ENCODE data around the gene AATK.
"Not testable (repeated sequence)": the region's sequence is repeated elsewhere in the genome, so short reads cannot be mapped to it uniquely, and the experiment has no call there.

AATK gene

DNA sequence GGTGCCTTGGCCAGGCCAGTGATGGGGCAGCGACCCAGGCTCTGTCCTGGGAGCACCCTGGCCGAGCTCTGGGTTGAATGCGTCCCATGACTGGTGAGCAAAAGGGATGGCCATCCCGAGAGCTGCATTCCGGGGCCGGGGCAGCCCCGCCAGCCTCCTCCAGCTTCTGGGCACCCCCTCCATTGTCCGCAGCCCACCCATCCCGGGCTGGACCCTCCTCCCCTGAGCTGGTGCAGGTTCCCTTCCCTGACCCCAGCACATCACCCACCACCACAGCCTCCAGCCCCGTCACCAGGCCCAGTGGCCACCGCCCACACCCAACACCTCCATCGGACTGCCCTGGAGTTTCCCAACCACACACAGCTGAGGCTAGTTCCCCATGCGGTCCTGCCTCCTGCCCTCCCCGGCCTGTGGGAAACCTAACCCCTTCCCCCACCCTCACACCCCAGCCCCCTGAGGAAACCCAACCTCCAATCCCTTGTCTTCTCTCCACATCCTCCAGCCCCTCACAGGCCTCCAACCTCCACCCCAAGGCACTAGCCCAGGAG is 17.0 kb downstream of the AATK start:
- TF ChIP-seq, protein P1, sequence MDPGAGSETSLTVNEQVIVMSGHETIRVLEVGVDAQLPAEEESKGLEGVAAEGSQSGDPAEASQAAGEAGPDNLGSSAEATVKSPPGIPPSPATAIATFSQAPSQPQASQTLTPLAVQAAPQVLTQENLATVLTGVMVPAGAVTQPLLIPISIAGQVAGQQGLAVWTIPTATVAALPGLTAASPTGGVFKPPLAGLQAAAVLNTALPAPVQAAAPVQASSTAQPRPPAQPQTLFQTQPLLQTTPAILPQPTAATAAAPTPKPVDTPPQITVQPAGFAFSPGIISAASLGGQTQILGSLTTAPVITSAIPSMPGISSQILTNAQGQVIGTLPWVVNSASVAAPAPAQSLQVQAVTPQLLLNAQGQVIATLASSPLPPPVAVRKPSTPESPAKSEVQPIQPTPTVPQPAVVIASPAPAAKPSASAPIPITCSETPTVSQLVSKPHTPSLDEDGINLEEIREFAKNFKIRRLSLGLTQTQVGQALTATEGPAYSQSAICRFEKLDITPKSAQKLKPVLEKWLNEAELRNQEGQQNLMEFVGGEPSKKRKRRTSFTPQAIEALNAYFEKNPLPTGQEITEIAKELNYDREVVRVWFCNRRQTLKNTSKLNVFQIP (CRISPR knock-in tag; IDR thresholded peaks at IDR 0.05; ENCODE audit: borderline replicate concordance, low read depth) = no peak
- TF ChIP-seq ISL1 (CRISPR knock-in tag; IDR thresholded peaks at IDR 0.05) = no peak
- no peak for TF ChIP-seq ZNF8 (CRISPR knock-in tag; IDR thresholded peaks at IDR 0.05)
- no peak for TF ChIP-seq RARB (CRISPR knock-in tag; IDR thresholded peaks at IDR 0.05)
- TF ChIP-seq TSHZ2 (CRISPR knock-in tag; IDR thresholded peaks at IDR 0.05) = no peak
- TF ChIP-seq CSRNP3 (CRISPR knock-in tag; IDR thresholded peaks at IDR 0.05) = no peak
- no peak for TF ChIP-seq BACH2 (CRISPR knock-in tag; IDR thresholded peaks at IDR 0.05; ENCODE audit: borderline replicate concordance)
- no peak for TF ChIP-seq PPARA (CRISPR knock-in tag; IDR thresholded peaks at IDR 0.05; ENCODE audit: borderline replicate concordance)
- TF ChIP-seq SNAI2 (CRISPR knock-in tag; IDR thresholded peaks at IDR 0.05) = no peak
- TF ChIP-seq ZFP3 (CRISPR knock-in tag; IDR thresholded peaks at IDR 0.05) = no peak
- TF ChIP-seq GLIS3 (CRISPR knock-in tag; IDR thresholded peaks at IDR 0.05) = no peak
- TF ChIP-seq CSDC2 (CRISPR knock-in tag; IDR thresholded peaks at IDR 0.05) = no peak
- no peak for TF ChIP-seq ZFP30 (CRISPR knock-in tag; IDR thresholded peaks at IDR 0.05)
- no peak for TF ChIP-seq ZC3H10 (CRISPR knock-in tag; IDR thresholded peaks at IDR 0.05)
- TF ChIP-seq ZNF70 (CRISPR knock-in tag; IDR thresholded peaks at IDR 0.05) = no peak
- no peak for TF ChIP-seq ESRRG (CRISPR knock-in tag; IDR thresholded peaks at IDR 0.05)
- no peak for TF ChIP-seq TCF4 (CRISPR knock-in tag; IDR thresholded peaks at IDR 0.05; ENCODE audit: borderline replicate concordance)
- no peak for ATAC-seq

DNA sequence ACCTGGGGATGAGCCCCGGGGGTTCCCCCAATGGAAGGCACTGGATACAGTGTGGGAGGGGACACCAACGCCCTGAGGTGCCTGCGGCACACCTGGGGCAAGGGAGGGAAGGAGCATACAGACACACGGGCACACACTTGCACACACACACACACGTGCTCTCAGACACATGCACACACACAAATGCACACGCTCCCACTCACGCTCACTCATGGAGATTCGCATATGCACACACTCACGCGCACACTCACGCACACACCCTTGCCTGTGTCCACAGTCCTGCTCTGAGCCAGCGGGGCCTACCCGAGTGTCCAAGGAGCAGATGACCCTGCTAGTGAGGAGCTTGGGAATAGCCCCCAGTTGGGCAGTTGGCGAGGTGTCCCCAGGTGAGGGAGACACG is 17.4 kb downstream of the AATK start:
- ATAC-seq = no peak
- TF ChIP-seq ZFP3 (CRISPR knock-in tag; IDR thresholded peaks at IDR 0.05) (no peak), ZNF70 (CRISPR knock-in tag; IDR thresholded peaks at IDR 0.05) (no peak), ZC3H10 (CRISPR knock-in tag; IDR thresholded peaks at IDR 0.05) (no peak), ISL1 (CRISPR knock-in tag; IDR thresholded peaks at IDR 0.05) (no peak), BACH2 (CRISPR knock-in tag; IDR thresholded peaks at IDR 0.05; ENCODE audit: borderline replicate concordance) (no peak), TSHZ2 (CRISPR knock-in tag; IDR thresholded peaks at IDR 0.05) (no peak), TCF4 (CRISPR knock-in tag; IDR thresholded peaks at IDR 0.05; ENCODE audit: borderline replicate concordance) (no peak), ZNF8 (CRISPR knock-in tag; IDR thresholded peaks at IDR 0.05) (no peak)
- TF ChIP-seq, protein P2, sequence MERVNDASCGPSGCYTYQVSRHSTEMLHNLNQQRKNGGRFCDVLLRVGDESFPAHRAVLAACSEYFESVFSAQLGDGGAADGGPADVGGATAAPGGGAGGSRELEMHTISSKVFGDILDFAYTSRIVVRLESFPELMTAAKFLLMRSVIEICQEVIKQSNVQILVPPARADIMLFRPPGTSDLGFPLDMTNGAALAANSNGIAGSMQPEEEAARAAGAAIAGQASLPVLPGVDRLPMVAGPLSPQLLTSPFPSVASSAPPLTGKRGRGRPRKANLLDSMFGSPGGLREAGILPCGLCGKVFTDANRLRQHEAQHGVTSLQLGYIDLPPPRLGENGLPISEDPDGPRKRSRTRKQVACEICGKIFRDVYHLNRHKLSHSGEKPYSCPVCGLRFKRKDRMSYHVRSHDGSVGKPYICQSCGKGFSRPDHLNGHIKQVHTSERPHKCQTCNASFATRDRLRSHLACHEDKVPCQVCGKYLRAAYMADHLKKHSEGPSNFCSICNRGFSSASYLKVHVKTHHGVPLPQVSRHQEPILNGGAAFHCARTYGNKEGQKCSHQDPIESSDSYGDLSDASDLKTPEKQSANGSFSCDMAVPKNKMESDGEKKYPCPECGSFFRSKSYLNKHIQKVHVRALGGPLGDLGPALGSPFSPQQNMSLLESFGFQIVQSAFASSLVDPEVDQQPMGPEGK (CRISPR knock-in tag; IDR thresholded peaks at IDR 0.05; ENCODE audit: borderline replicate concordance) = no peak

GRCh38 chr17:81147701-81148100 is 18.3 kb downstream of the AATK start:
- no peak for ATAC-seq

DNA sequence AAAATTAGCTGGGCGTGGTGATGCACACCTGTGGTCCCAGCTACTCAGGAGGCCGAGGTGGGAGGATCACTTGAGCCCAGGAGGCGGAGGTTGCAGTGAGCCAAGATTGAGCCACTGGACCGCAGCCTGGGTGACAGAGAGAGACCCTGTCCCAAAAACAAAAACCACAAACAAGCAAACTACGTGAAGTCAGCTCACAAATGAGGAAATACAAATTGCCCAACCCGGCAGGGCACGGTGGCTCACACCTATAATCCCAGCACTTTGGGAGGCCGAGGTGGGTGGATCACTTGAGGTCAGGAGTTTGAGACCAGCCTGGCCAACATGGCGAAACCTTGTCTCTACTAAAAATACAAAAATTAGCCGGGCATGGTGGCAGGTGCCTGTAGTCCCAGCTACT is 19.8 kb downstream of the AATK start:
- ATAC-seq = not testable (repeated sequence)

More at GRCh38 chr17:81147701-81148100, 18.3 kb downstream of the AATK start:
- TF ChIP-seq SNAI2 (CRISPR knock-in tag; IDR thresholded peaks at IDR 0.05) (no peak), OSR1 (CRISPR knock-in tag; IDR thresholded peaks at IDR 0.05) (no peak), ISL1 (CRISPR knock-in tag; IDR thresholded peaks at IDR 0.05) (no peak), ARNTL (CRISPR knock-in tag; IDR thresholded peaks at IDR 0.05; ENCODE audit: borderline replicate concordance, low read depth) (no peak)
- TF ChIP-seq, protein P1 (CRISPR knock-in tag; IDR thresholded peaks at IDR 0.05; ENCODE audit: borderline replicate concordance, low read depth) = no peak
- TF ChIP-seq, protein P3, sequence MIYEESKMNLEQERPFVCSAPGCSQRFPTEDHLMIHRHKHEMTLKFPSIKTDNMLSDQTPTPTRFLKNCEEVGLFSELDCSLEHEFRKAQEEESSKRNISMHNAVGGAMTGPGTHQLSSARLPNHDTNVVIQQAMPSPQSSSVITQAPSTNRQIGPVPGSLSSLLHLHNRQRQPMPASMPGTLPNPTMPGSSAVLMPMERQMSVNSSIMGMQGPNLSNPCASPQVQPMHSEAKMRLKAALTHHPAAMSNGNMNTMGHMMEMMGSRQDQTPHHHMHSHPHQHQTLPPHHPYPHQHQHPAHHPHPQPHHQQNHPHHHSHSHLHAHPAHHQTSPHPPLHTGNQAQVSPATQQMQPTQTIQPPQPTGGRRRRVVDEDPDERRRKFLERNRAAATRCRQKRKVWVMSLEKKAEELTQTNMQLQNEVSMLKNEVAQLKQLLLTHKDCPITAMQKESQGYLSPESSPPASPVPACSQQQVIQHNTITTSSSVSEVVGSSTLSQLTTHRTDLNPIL (CRISPR knock-in tag; IDR thresholded peaks at IDR 0.05; ENCODE audit: low read depth) = no peak

Data from SK-N-SH treated with all-trans-retinoic acid at 6 μM for 48 hours (cell line).